GM23338 (cell line): ENCODE measurements around the gene MAN2A2. TPM values are rescaled to one million over a fixed set of nuclear protein-coding genes. Genes with fewer than 3 reads are reported as not detected.
A peak's percentile ranks its signal among the peaks of the same experiment; 100 is the strongest.

Experiments
- ATAC-seq: fragments of 200-7000 bp; cut with Tn5 transposase; 3 replicates; pipeline ENCODE4 v1.9.1; 2020
- DNase-seq: peaks from one replicate; pipeline ENCODE4 v3.0.0-alpha.2; 2015; ENCODE audit warnings: low spot score
- H2AFZ ChIP-seq: fragments of 200-600 bp; sonication (generic); 2 replicates; pipeline ENCODE4 v1.8.0; 2016; ENCODE audit warnings: antibody characterized with exemption, mild to moderate bottlenecking, moderate library complexity
- H3F3A ChIP-seq: fragments of 200-600 bp; sonication (generic); replicated peaks from 2 replicates; pipeline ENCODE4 v1.8.0; 2017; ENCODE audit warnings: antibody characterized with exemption, mixed run types, low read depth
- H3K27ac ChIP-seq: fragments of 200-600 bp; sonication (generic); 2 replicates; pipeline ENCODE4 v1.6.1; 2016; ENCODE audit warnings: low read depth
- H3K27me3 ChIP-seq: fragments of 200-600 bp; sonication (generic); 2 replicates; pipeline ENCODE4 v1.8.0; 2016; ENCODE audit warnings: mild to moderate bottlenecking, mixed run types, moderate library complexity; ENCODE audit not compliant: insufficient read depth
- H3K36me3 ChIP-seq: fragments of 200-600 bp; sonication (generic); 2 replicates; pipeline ENCODE4 v1.8.0; 2016; ENCODE audit warnings: mild to moderate bottlenecking; ENCODE audit not compliant: insufficient read depth
- H3K4me1 ChIP-seq: fragments of 200-600 bp; sonication (generic); 2 replicates; pipeline ENCODE4 v1.8.0; 2016; ENCODE audit warnings: mild to moderate bottlenecking, moderate library complexity; ENCODE audit not compliant: insufficient read depth
- H3K4me2 ChIP-seq: fragments of 200-600 bp; sonication (generic); 2 replicates; pipeline ENCODE4 v1.7.1; 2017; ENCODE audit warnings: mixed run types
- H3K4me3 ChIP-seq: fragments of 200-600 bp; sonication (generic); 2 replicates; pipeline ENCODE4 v1.6.1; 2016; ENCODE audit warnings: mixed run types
- H3K79me2 ChIP-seq: fragments of 200-600 bp; sonication (generic); replicated peaks from 2 replicates; pipeline ENCODE4 v1.8.0; 2017; ENCODE audit warnings: mild to moderate bottlenecking; ENCODE audit not compliant: insufficient read depth
- H3K9me2 ChIP-seq: fragments of 200-600 bp; sonication (generic); 2 replicates; pipeline ENCODE4 v1.8.0; 2017; ENCODE audit not compliant: insufficient read depth
- H4K20me1 ChIP-seq: fragments of 200-600 bp; sonication (generic); replicated peaks from 2 replicates; pipeline ENCODE4 v1.8.0; 2017; ENCODE audit warnings: mild to moderate bottlenecking; ENCODE audit not compliant: insufficient read depth
- H3K27ac Mint-ChIP-seq: 2 replicates; pipeline ENCODE4 v1.8.0; 2020; ENCODE audit warnings: inconsistent platforms, mild to moderate bottlenecking, moderate library complexity, mixed read lengths
- H3K27me3 Mint-ChIP-seq: 3 replicates; pipeline ENCODE4 v1.8.0; 2022; ENCODE audit warnings: low read depth, mild to moderate bottlenecking, moderate library complexity, mixed read lengths, inconsistent platforms; ENCODE audit not compliant: insufficient read depth, poor library complexity
- H3K36me3 Mint-ChIP-seq: 3 replicates; pipeline ENCODE4 v1.8.0; 2021; ENCODE audit warnings: low read depth, mild to moderate bottlenecking, inconsistent platforms, moderate library complexity, mixed read lengths
- H3K4me1 Mint-ChIP-seq: 3 replicates; pipeline ENCODE4 v1.8.0; 2020; ENCODE audit warnings: mild to moderate bottlenecking, inconsistent platforms, mixed read lengths
- H3K4me3 Mint-ChIP-seq: 3 replicates; pipeline ENCODE4 v1.8.0; 2021; ENCODE audit warnings: moderate library complexity, mild to moderate bottlenecking, inconsistent platforms, mixed read lengths
- H3K9me3 Mint-ChIP-seq: 3 replicates; pipeline ENCODE4 v1.8.0; 2020; ENCODE audit warnings: moderate library complexity, mild to moderate bottlenecking, inconsistent platforms, mixed read lengths
- JUNB ChIP-seq: IDR thresholded peaks from one replicate; pipeline ENCODE4 v1.6.1; 2016; ENCODE audit warnings: antibody characterized with exemption; ENCODE audit not compliant: unreplicated experiment
- NANOG ChIP-seq: IDR thresholded peaks from 2 replicates; pipeline ENCODE4 v1.6.1; 2016; ENCODE audit warnings: antibody characterized with exemption, borderline replicate concordance
- POLR2AphosphoS5 ChIP-seq: IDR thresholded peaks from 2 replicates; pipeline ENCODE4 v1.6.1; 2016; ENCODE audit warnings: antibody characterized with exemption, low read depth
- REST ChIP-seq: IDR thresholded peaks from one replicate; pipeline ENCODE4 v1.6.1; 2018; ENCODE audit warnings: antibody characterized with exemption; ENCODE audit not compliant: unreplicated experiment
- ZNF462 ChIP-seq: fragments of 250-450 bp; sonication (Bioruptor Pico); IDR thresholded peaks from 2 replicates; pipeline ENCODE4 v1.5.0; 2020; ENCODE audit warnings: mild to moderate bottlenecking, moderate library complexity
- polyA plus RNA-seq: library from polyadenylated mRNA; unstranded; fragments of >200 nt; fragmentation: Nextera tagmentation; extraction: Ambion mirVana; gene quantifications from 2 replicates; pipeline ENCODE4 v1.2.1, GENCODE V29; 2016
- total RNA-seq: library from RNA; depleted of rRNA; stranded (reverse); fragments of >200 nt; shearing (Covaris generic); gene quantifications from 2 replicates; pipeline ENCODE4 v1.2.3, GENCODE V29; 2014
- TF ChIP-seq, protein P1 (sequence below), 2 experiments: fragments of 200-600 bp in 1 of 2; sonication (generic) in 1 of 2; conservative IDR thresholded peaks; 2 replicates each; pipeline versions ENCODE4 v1.5.1 to v1.6.1; 2016 to 2017; ENCODE audit warnings: antibody characterized with exemption in 2 of 2, low read depth in 2 of 2, mild to moderate bottlenecking in 2 of 2, moderate library complexity in 1 of 2
- TF ChIP-seq, protein P2 (sequence below): IDR thresholded peaks from 2 replicates; pipeline ENCODE4 v1.6.1; 2016; ENCODE audit warnings: antibody characterized with exemption

The MAN2A2 gene
- total and polyA plus RNA-seq, 2 experiments from 2014 or later: 8.2 to 17.1 TPM

DNA sequence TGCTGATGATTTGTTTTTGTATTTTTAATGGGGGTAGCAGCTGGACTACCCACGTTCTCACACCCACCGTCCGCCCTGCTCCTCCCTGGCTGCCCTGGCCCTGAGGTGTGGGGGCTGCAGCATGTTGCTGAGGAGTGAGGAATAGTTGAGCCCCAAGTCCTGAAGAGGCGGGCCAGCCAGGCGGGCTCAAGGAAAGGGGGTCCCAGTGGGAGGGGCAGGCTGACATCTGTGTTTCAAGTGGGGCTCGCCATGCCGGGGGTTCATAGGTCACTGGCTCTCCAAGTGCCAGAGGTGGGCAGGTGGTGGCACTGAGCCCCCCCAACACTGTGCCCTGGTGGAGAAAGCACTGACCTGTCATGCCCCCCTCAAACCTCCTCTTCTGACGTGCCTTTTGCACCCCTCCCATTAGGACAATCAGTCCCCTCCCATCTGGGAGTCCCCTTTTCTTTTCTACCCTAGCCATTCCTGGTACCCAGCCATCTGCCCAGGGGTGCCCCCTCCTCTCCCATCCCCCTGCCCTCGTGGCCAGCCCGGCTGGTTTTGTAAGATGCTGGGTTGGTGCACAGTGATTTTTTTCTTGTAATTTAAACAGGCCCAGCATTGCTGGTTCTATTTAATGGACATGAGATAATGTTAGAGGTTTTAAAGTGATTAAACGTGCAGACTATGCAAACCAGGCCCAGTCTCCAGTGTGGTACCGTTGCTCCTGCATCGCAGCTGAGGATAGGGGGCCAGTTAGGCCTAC lies 20.1 kb upstream of the MAN2A2 start:
- no peaks in the 10 kb centered on the region for H3K9me2 ChIP-seq
- Mint-ChIP-seq H3K27me3 (peaks cover 10% of the 10 kb centered on the region), H3K27ac (no peak overlapping the region), H3K36me3 (peaks cover 13% of the 10 kb centered on the region; the same call in 2 of the 3 replicates), H3K9me3 (no peaks in the 10 kb centered on the region), H3K4me3 (no peak overlapping the region), H3K4me1 (peaks cover 17% of the 10 kb centered on the region)
- no peaks in the 10 kb centered on the region for H4K20me1 ChIP-seq
- H3K27me3 ChIP-seq: no peaks in the 10 kb centered on the region
- TF ChIP-seq, protein P1, sequence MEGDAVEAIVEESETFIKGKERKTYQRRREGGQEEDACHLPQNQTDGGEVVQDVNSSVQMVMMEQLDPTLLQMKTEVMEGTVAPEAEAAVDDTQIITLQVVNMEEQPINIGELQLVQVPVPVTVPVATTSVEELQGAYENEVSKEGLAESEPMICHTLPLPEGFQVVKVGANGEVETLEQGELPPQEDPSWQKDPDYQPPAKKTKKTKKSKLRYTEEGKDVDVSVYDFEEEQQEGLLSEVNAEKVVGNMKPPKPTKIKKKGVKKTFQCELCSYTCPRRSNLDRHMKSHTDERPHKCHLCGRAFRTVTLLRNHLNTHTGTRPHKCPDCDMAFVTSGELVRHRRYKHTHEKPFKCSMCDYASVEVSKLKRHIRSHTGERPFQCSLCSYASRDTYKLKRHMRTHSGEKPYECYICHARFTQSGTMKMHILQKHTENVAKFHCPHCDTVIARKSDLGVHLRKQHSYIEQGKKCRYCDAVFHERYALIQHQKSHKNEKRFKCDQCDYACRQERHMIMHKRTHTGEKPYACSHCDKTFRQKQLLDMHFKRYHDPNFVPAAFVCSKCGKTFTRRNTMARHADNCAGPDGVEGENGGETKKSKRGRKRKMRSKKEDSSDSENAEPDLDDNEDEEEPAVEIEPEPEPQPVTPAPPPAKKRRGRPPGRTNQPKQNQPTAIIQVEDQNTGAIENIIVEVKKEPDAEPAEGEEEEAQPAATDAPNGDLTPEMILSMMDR (conservative IDR thresholded peaks at IDR 0.05; ENCODE audit: low read depth in 2 of 2): no peak
- no peak for TF ChIP-seq POLR2AphosphoS5
- peak overlapping the region; percentile 83; the same call in 1 of the 2 replicates for H3K4me2 ChIP-seq
- H3F3A ChIP-seq: 0 out of 2 replicates have a peak, but pooled peaks cover 5% of the 10 kb centered on the region
- DNase-seq (no peak), ATAC-seq (no peak)
- H3K27ac ChIP-seq: no peak overlapping the region
- H3K36me3 ChIP-seq: no peaks in the 10 kb centered on the region
- H2AFZ ChIP-seq: no peak overlapping the region
- H3K79me2 ChIP-seq: no peaks in the 10 kb centered on the region
- H3K4me3 ChIP-seq: no peak overlapping the region
- H3K4me1 ChIP-seq: peaks cover 13% of the 10 kb centered on the region

GRCh38 chr15:90883526-90883975 lies 19.6 kb upstream of the MAN2A2 start:
- Histone ChIP-seq H3K4me2 (peak overlapping the region; percentile 83), H2AFZ (peak overlapping the region; percentile 95)
- TF ChIP-seq JUNB (no peak), NANOG (no peak), ZNF462 (CRISPR knock-in tag) (no peak), REST (no peak), POLR2AphosphoS5 (no peak)
- TF ChIP-seq, protein P2, sequence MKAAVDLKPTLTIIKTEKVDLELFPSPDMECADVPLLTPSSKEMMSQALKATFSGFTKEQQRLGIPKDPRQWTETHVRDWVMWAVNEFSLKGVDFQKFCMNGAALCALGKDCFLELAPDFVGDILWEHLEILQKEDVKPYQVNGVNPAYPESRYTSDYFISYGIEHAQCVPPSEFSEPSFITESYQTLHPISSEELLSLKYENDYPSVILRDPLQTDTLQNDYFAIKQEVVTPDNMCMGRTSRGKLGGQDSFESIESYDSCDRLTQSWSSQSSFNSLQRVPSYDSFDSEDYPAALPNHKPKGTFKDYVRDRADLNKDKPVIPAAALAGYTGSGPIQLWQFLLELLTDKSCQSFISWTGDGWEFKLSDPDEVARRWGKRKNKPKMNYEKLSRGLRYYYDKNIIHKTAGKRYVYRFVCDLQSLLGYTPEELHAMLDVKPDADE: no peak

More at GRCh38 chr15:90883526-90883975, 19.6 kb upstream of the MAN2A2 start:
- Histone ChIP-seq H3K27me3 (no peaks in the 10 kb centered on the region), H3K27ac (peak overlapping the region; percentile 55; the same call in 1 of the 2 replicates), H3K79me2 (no peaks in the 10 kb centered on the region), H3K9me2 (no peaks in the 10 kb centered on the region), H3K4me1 (peaks cover 13% of the 10 kb centered on the region), H4K20me1 (no peaks in the 10 kb centered on the region), H3K4me3 (peak overlapping the region; percentile 57), H3F3A (0 out of 2 replicates have a peak, but pooled peaks cover 5% of the 10 kb centered on the region), H3K36me3 (no peaks in the 10 kb centered on the region)
- peaks cover 17% of the 10 kb centered on the region for H3K4me1 Mint-ChIP-seq
- no peaks in the 10 kb centered on the region for H3K9me3 Mint-ChIP-seq
- DNase-seq (peak; percentile 18), ATAC-seq (peak; percentile 5)
- peak overlapping the region; percentile 45; the same call in 2 of the 3 replicates for H3K4me3 Mint-ChIP-seq
- no peak overlapping the region for H3K27ac Mint-ChIP-seq
- H3K27me3 Mint-ChIP-seq: peaks cover 10% of the 10 kb centered on the region
- H3K36me3 Mint-ChIP-seq: peaks cover 8% of the 10 kb centered on the region; the same call in 2 of the 3 replicates
